ENCODE data around the gene GLRX5. TPM values are rescaled to one million over a fixed set of nuclear protein-coding genes. Genes with fewer than 3 reads are reported as not detected.

GLRX5 gene
- total RNA-seq, 1 experiment from 2014 or later = 132 TPM

DNA sequence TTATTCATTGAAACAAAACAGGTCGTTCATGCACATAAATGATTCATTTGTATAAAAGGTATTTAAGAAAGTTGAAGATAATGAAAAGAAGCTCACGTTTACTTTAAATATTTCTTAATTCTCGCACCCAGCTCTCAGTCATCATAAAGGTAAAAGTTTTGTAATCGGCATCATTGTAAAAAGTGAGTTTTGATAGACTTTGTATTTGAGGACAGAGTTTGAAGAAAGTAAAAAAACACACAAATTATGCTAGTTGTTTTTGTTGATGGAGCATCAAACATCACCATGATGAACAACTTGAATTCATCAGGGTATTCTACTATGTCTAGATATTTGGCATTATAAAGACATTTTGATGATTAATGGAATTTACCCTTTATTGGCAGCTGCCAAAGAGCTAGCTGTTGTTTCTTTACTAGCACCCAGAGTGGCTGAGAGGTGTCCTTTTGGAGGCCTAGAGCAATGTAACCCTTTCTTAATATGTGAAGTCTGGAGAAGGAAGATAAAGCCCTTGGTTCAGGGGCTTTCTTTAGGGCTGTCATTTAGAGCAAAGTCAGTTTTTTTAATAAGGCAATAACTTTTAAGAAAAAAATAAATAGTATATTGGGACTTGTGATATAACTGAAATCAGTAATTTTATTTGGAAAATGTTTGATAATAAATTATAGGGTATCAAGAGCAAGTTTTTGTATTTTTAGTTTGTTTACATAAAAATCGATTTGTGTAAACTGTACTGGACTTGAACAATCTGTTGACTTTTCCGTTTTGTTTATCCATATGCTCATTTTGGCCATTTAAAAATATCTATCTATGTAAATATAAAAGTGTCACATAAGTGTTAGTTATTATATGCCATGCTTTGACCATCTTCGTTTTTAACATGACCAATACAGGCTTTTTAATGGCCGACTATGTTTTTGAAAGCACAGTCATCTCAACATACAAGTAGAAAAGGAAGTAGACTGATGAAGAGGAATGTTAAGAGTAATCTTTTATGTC is 7.4 kb downstream of the GLRX5 start:
- no peaks in the 10 kb centered on the region for H3K27me3 ChIP-seq
- DNase-seq = no peak
- H3K27ac ChIP-seq = no peak overlapping the region
- peaks cover 36% of the 10 kb centered on the region for H3K4me1 ChIP-seq
- no peaks in the 10 kb centered on the region for H3K9me3 ChIP-seq (replicated peaks)
- H3K36me3 ChIP-seq = no peaks in the 10 kb centered on the region; the same call in 1 of the 2 replicates
- H3K4me3 ChIP-seq = no peak overlapping the region

DNA sequence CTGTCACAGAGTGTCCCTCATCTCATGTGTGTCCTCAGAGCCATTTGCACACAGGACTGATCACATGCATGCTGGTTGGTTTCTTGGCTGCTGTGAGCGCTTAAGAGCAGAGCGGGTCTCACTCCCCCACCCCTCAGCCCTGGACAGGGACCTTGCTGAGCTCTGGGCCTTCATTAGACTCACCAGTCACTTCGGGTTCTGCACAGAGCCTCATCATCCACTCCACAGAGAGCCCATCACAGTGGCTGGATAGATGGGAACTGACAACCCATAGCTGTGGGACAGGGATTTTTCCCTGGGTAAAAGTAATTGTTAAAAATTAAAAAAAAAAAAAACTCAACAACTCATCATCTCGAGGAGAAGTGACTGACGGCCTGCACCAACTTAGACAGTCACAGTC is 8.2 kb downstream of the GLRX5 start:
- Histone ChIP-seq H3K27me3 (no peaks in the 10 kb centered on the region), H3K4me1 (peaks cover 41% of the 10 kb centered on the region), H3K36me3 (no peaks in the 10 kb centered on the region; the same call in 1 of the 2 replicates), H3K4me3 (no peak overlapping the region), H3K9me3 (replicated peaks) (no peaks in the 10 kb centered on the region), H3K27ac (no peak overlapping the region)
- no peak for DNase-seq

DNA sequence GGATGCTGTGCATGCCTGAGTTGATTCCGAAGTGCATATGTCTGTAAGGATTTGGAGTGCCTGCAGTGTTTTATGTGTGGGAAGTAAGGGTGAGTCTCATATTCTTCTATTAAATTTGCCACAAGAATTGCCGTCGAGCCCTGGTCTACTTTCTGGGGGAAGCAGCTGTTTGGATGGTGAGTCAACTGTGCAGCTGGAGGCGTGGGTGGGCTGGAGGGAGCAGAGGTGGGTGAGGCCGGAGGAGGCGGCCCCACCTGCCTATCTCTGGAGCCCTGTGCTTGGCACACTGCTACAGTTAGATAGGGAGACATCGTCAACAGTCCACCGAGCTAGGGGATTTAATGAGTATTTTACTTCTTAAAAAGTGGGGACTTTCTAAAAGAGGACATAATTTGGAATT is 9.7 kb downstream of the GLRX5 start:
- Histone ChIP-seq H3K9me3 (replicated peaks) (no peaks in the 10 kb centered on the region; the same call in 1 of the 2 replicates), H3K4me1 (peaks cover 51% of the 10 kb centered on the region), H3K27me3 (no peaks in the 10 kb centered on the region), H3K4me3 (no peak overlapping the region), H3K27ac (peak overlapping the region; percentile 40), H3K36me3 (peaks cover 2% of the 10 kb centered on the region; the same call in 1 of the 2 replicates)
- DNase-seq = peak; percentile 82 to 87

- H3K27ac ChIP-seq = no peak overlapping the region
- no peak for DNase-seq
These were observed 10.8 kb downstream of the GLRX5 start for GRCh38 chr14:95545515-95546168.

DNA sequence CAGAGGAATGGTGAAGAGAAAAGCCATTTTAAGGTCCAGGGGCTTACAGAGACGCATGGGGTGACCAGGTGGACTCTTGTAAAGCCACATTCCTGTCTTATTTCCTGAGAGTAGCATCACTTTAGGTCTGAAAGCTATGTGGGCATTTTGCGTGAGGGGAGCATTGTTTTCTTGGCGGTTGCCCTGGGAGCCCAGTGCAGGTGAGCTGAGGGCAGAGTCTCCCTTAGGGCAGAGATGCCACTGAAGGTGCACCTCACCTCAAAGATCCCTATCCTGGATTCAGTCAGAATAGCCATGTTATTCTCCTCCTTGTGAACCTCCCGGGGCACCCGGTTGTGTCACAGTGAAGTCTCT is 12.4 kb downstream of the GLRX5 start:
- H3K36me3 ChIP-seq = peaks cover 2% of the 10 kb centered on the region; the same call in 1 of the 2 replicates
- no peak for DNase-seq
- peak overlapping the region; percentile 22; the same call in 1 of the 2 replicates for H3K27ac ChIP-seq
- no peaks in the 10 kb centered on the region for H3K27me3 ChIP-seq
- no peak overlapping the region for H3K4me3 ChIP-seq
- H3K4me1 ChIP-seq = peaks cover 65% of the 10 kb centered on the region
- H3K9me3 ChIP-seq (replicated peaks) = no peaks in the 10 kb centered on the region; the same call in 1 of the 2 replicates

More at GRCh38 chr14:95545515-95546168, 10.8 kb downstream of the GLRX5 start:
- Histone ChIP-seq H3K4me1 (peaks cover 62% of the 10 kb centered on the region), H3K4me3 (no peak overlapping the region), H3K36me3 (peaks cover 2% of the 10 kb centered on the region; the same call in 1 of the 2 replicates), H3K27me3 (no peaks in the 10 kb centered on the region), H3K9me3 (replicated peaks) (no peaks in the 10 kb centered on the region; the same call in 1 of the 2 replicates)

DNA sequence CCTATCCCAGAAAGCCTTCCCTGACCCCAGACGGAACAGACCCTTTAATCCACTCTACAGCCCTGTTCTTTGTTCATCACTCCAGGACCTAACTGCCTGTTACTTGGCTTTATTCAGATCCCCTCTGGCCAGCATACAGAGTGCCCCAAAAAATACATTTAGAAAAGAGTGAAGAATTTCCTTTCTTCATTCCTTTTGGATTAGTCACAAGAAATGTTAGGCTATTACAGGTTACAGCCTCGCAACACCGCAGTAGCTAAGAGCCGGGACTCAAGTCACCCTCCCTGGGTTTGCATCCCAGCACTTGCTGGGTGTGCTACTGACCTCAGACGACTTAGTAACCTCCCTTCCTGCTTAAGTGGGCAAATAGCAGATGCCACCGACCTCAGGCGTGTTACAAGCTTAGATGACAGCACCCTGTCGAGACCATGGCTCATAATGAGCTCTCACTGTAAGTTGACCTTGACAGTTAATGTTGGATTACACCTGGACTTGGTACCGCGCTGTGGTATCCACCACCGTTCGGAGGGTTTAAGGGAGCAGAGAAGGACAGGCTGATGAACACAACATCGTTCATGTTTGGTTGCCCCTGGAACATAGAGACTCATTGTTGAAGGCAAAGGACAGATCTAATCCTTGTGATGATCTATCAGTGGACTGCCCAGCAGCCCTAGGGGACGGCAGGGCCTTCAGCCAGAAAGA is 12.9 kb downstream of the GLRX5 start:
- H3K36me3 ChIP-seq = 0 out of 2 replicates have a peak, but pooled peaks cover 2% of the 10 kb centered on the region
- DNase-seq = peak; percentile 41 to 45
- H3K9me3 ChIP-seq (replicated peaks) = no peaks in the 10 kb centered on the region; the same call in 1 of the 2 replicates
- H3K27me3 ChIP-seq = no peaks in the 10 kb centered on the region
- H3K27ac ChIP-seq = peak overlapping the region; percentile 50
- peaks cover 65% of the 10 kb centered on the region for H3K4me1 ChIP-seq
- no peak overlapping the region for H3K4me3 ChIP-seq

DNA sequence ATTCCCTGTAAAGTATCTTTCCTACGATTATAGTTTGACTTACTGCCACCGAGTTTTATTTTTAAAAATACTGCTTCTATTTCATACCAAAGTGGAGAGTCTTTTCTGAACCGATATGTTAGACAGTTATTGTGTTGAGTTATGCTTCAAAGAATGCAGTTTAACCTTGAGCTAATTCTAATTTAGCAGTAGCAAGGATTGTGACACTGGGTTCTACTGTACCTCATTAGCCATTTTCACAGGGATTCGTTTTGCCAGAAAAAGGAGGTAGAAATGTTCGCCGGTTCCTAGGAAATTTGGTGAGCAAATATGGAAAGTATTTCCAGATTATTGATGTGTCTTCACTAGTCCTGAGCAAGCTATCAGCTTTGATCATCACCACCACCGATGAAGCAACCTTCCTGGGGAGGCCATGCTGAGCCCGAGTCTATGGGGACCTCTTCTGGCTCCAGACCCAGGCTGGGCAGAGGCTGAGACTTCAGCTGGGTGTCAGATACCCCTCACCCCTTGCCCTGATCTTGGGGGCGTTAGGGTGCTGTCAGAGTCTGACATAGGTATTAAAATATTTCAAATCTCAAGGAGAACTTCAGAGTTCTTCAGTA is 13.6 kb downstream of the GLRX5 start:
- Histone ChIP-seq H3K36me3 (0 out of 2 replicates have a peak, but pooled peaks cover 2% of the 10 kb centered on the region), H3K4me1 (peaks cover 63% of the 10 kb centered on the region), H3K9me3 (replicated peaks) (no peaks in the 10 kb centered on the region; the same call in 1 of the 2 replicates), H3K4me3 (no peak overlapping the region), H3K27ac (peak overlapping the region; percentile 50), H3K27me3 (no peaks in the 10 kb centered on the region)
- no peak for DNase-seq

GRCh38 chr14:95549656-95550585 is 15.1 kb downstream of the GLRX5 start:
- no peak overlapping the region for H3K4me3 ChIP-seq
- H3K4me1 ChIP-seq = peaks cover 50% of the 10 kb centered on the region
- H3K36me3 ChIP-seq = 0 out of 2 replicates have a peak, but pooled peaks cover 2% of the 10 kb centered on the region
- H3K27me3 ChIP-seq = no peaks in the 10 kb centered on the region
- H3K27ac ChIP-seq = peak overlapping the region; percentile 46
- H3K9me3 ChIP-seq (replicated peaks) = no peaks in the 10 kb centered on the region; the same call in 1 of the 2 replicates
- peak; percentile 73 to 74 for DNase-seq

GRCh38 chr14:95551435-95551834 is 16.6 kb downstream of the GLRX5 start:
- Histone ChIP-seq H3K27ac (no peak overlapping the region), H3K9me3 (replicated peaks) (no peaks in the 10 kb centered on the region; the same call in 1 of the 2 replicates), H3K27me3 (no peaks in the 10 kb centered on the region), H3K36me3 (0 out of 2 replicates have a peak, but pooled peaks cover 2% of the 10 kb centered on the region), H3K4me1 (peaks cover 35% of the 10 kb centered on the region), H3K4me3 (no peak overlapping the region)
- DNase-seq = no peak

GRCh38 chr14:95553141-95553540 is 18.3 kb downstream of the GLRX5 start:
- no peaks in the 10 kb centered on the region; the same call in 1 of the 2 replicates for H3K9me3 ChIP-seq (replicated peaks)
- no peak overlapping the region for H3K4me3 ChIP-seq
- H3K27ac ChIP-seq = no peak overlapping the region
- no peak for DNase-seq
- H3K4me1 ChIP-seq = peaks cover 23% of the 10 kb centered on the region
- H3K27me3 ChIP-seq = no peaks in the 10 kb centered on the region
- 0 out of 2 replicates have a peak, but pooled peaks cover 2% of the 10 kb centered on the region for H3K36me3 ChIP-seq

GRCh38 chr14:95555053-95555452 is 20.2 kb downstream of the GLRX5 start:
- Histone ChIP-seq H3K9me3 (replicated peaks) (no peaks in the 10 kb centered on the region), H3K27me3 (no peaks in the 10 kb centered on the region), H3K36me3 (no peaks in the 10 kb centered on the region), H3K27ac (no peak overlapping the region), H3K4me1 (peaks cover 9% of the 10 kb centered on the region), H3K4me3 (no peak overlapping the region)
- no peak for DNase-seq

DNA sequence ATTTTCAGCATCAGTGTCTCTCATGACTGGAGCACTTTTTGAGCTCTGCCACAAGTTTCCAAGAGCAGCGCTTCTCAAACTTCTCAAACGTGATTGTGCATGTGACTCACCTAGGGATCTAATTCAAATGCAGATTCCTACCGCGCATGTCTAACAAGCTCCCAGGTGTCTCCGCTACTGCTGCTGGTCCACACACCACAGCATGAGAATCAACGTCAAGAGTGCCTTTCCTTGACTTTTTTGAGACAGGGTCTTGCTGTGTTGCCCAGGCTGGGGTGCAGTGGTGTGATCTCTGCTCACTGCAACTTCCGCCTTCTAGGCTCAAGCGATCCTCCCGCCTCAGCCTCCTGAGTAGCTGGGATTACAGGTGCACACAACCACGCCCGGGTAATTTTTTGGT is 22.4 kb downstream of the GLRX5 start:
- no peaks in the 10 kb centered on the region for H3K27me3 ChIP-seq
- H3K4me1 ChIP-seq = no peaks in the 10 kb centered on the region
- no peak overlapping the region for H3K27ac ChIP-seq
- H3K36me3 ChIP-seq = no peaks in the 10 kb centered on the region
- no peaks in the 10 kb centered on the region for H3K9me3 ChIP-seq (replicated peaks)
- H3K4me3 ChIP-seq = no peak overlapping the region
- no peak for DNase-seq

- no peaks in the 10 kb centered on the region for H3K27me3 ChIP-seq
- H3K4me1 ChIP-seq = no peaks in the 10 kb centered on the region
- no peaks in the 10 kb centered on the region for H3K36me3 ChIP-seq
- no peaks in the 10 kb centered on the region for H3K9me3 ChIP-seq (replicated peaks)
- no peak for DNase-seq
- H3K27ac ChIP-seq = no peak overlapping the region
- no peak overlapping the region for H3K4me3 ChIP-seq
These were observed 23.0 kb downstream of the GLRX5 start for GRCh38 chr14:95557832-95558231.

Measured in SJCRH30 (cell line).